Activated CD4-positive, alpha-beta T cell treated with anti-CD3 and anti-CD28 coated beads, Interleukin-2, amount 10 ng/mL, durations not matched to agents 7 days and 5 days (primary cell): ENCODE data around the gene PATZ1. TPM values are rescaled to one million over a fixed set of nuclear protein-coding genes. Genes with fewer than 3 reads are reported as not detected.

Experiments used
- CTCF ChIA-PET: fragments of 350-600 bp; sonication (Branson Sonifier 250); formaldehyde crosslinking; loops from one replicate; lab custom pipeline; 2021; ENCODE audit warnings: antibody characterized with exemption; lab: Charles Lee
- POLR2A ChIA-PET: fragments of 350-600 bp; sonication (Branson Sonifier 250); formaldehyde crosslinking; loops from one replicate; lab custom pipeline; 2021; ENCODE audit warnings: antibody characterized with exemption; lab: Charles Lee
- DNase-seq: peaks from one replicate; pipeline ENCODE4 v3.0.0-alpha.2; 2020
- H3K27ac Mint-ChIP-seq: one replicate; pipeline ENCODE4 v1.8.0; 2021; ENCODE audit warnings: mild to moderate bottlenecking, moderate library complexity, mixed read lengths
- H3K27me3 Mint-ChIP-seq: one replicate; pipeline ENCODE4 v1.8.0; 2021; ENCODE audit warnings: mixed read lengths
- H3K36me3 Mint-ChIP-seq: one replicate; pipeline ENCODE4 v1.8.0; 2021; ENCODE audit warnings: low read depth, mixed read lengths
- H3K4me1 Mint-ChIP-seq: one replicate; pipeline ENCODE4 v1.8.0; 2021; ENCODE audit warnings: mixed read lengths
- H3K4me3 Mint-ChIP-seq: one replicate; pipeline ENCODE4 v1.8.0; 2021; ENCODE audit warnings: mild to moderate bottlenecking, moderate library complexity, mixed read lengths
- H3K9me3 Mint-ChIP-seq: one replicate; pipeline ENCODE4 v1.8.0; 2021; ENCODE audit warnings: mixed read lengths
- total RNA-seq, 2 experiments: library from RNA; stranded (reverse); gene quantifications; one replicate each; pipeline ENCODE4 v1.2.3, GENCODE V29; 2021

PATZ1 gene
- total RNA-seq, 2 experiments from 2014 or later, result 31.6 to 32.7 TPM

- H3K36me3 Mint-ChIP-seq, result peaks cover 90% of the 10 kb centered on the region
- H3K27ac Mint-ChIP-seq, result peak overlapping the region; percentile 99
- H3K4me3 Mint-ChIP-seq, result peak overlapping the region; percentile 99
- H3K4me1 Mint-ChIP-seq, result peaks cover 87% of the 10 kb centered on the region
- ChIA-PET POLR2A (no interaction called here), CTCF (interaction anchor here (0.7 to 1.9 kb wide), 4 partner anchors 10 to 177 kb away, joined by 3 to 6 read pairs (median 3); partner anchors contain the start of gene SELENOM)
- H3K27me3 Mint-ChIP-seq, result no peaks in the 10 kb centered on the region
- H3K9me3 Mint-ChIP-seq, result no peaks in the 10 kb centered on the region
- DNase-seq, result no peak
Observed at GRCh38 chr22:31284281-31285155, 61.6 kb downstream of the PATZ1 start.

- Mint-ChIP-seq H3K4me3 (no peak overlapping the region), H3K36me3 (peaks cover 89% of the 10 kb centered on the region), H3K27ac (peak overlapping the region; percentile 99), H3K4me1 (peaks cover 87% of the 10 kb centered on the region), H3K9me3 (no peaks in the 10 kb centered on the region), H3K27me3 (no peaks in the 10 kb centered on the region)
- DNase-seq, result no peak
- ChIA-PET CTCF (interaction anchor here (0.6 to 2.6 kb wide), 2 partner anchors 10 to 27 kb away, joined by 3 to 13 read pairs; no protein-coding TSS in a partner anchor), POLR2A (interaction anchor here (0.6 kb wide), 1 partner anchor 201 kb away, joined by 3 read pairs; no protein-coding TSS in a partner anchor)
Observed at GRCh38 chr22:31282748-31283468, 63.2 kb downstream of the PATZ1 start.

GRCh38 chr22:31281733-31282132 lies 64.4 kb downstream of the PATZ1 start:
- DNase-seq, result no peak
- POLR2A ChIA-PET, result no interaction called here
- no peaks in the 10 kb centered on the region for H3K9me3 Mint-ChIP-seq
- H3K4me3 Mint-ChIP-seq, result no peak overlapping the region
- H3K27me3 Mint-ChIP-seq, result no peaks in the 10 kb centered on the region
- H3K4me1 Mint-ChIP-seq, result peaks cover 87% of the 10 kb centered on the region
- H3K36me3 Mint-ChIP-seq, result peaks cover 89% of the 10 kb centered on the region
- H3K27ac Mint-ChIP-seq, result peak overlapping the region; percentile 99
- CTCF ChIA-PET, result interaction anchor here (0.9 to 2.6 kb wide), 3 partner anchors 9 to 11 kb away, joined by 3 to 13 read pairs (median 5); no protein-coding TSS in a partner anchor

DNA sequence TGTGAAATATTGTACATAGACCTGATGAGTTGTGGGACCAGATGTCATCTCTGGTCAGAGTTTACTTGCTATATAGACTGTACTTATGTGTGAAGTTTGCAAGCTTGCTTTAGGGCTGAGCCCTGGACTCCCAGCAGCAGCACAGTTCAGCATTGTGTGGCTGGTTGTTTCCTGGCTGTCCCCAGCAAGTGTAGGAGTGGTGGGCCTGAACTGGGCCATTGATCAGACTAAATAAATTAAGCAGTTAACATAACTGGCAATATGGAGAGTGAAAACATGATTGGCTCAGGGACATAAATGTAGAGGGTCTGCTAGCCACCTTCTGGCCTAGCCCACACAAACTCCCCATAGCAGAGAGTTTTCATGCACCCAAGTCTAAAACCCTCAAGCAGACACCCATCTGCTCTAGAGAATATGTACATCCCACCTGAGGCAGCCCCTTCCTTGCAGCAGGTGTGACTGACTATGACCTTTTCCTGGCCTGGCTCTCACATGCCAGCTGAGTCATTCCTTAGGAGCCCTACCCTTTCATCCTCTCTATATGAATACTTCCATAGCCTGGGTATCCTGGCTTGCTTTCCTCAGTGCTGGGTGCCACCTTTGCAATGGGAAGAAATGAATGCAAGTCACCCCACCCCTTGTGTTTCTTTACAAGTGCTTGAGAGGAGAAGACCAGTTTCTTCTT lies 66.2 kb downstream of the PATZ1 start:
- Mint-ChIP-seq H3K9me3 (no peaks in the 10 kb centered on the region), H3K27me3 (no peaks in the 10 kb centered on the region), H3K27ac (peak overlapping the region; percentile 99), H3K4me3 (peak overlapping the region; percentile 47), H3K36me3 (peaks cover 85% of the 10 kb centered on the region), H3K4me1 (peaks cover 79% of the 10 kb centered on the region)
- POLR2A ChIA-PET, result interaction anchor here (0.5 to 0.6 kb wide), 2 partner anchors 59 to 113 kb away, joined by 3 to 6 read pairs; no protein-coding TSS in a partner anchor
- DNase-seq, result no peak
- CTCF ChIA-PET, result interaction anchor here (1.1 to 1.5 kb wide), 2 partner anchors 11 to 12 kb away, joined by 3 to 9 read pairs; partner anchors contain the start of gene PIK3IP1

- Mint-ChIP-seq H3K27me3 (no peaks in the 10 kb centered on the region), H3K36me3 (peaks cover 83% of the 10 kb centered on the region), H3K4me1 (peaks cover 76% of the 10 kb centered on the region), H3K9me3 (no peaks in the 10 kb centered on the region), H3K4me3 (peak overlapping the region; percentile 47), H3K27ac (peak overlapping the region; percentile 99)
- ChIA-PET POLR2A (interaction anchor here (0.5 to 0.6 kb wide), 3 partner anchors 10 to 112 kb away, joined by 3 to 6 read pairs (median 6); no protein-coding TSS in a partner anchor), CTCF (interaction anchor here (1.1 to 1.6 kb wide), 3 partner anchors 11 to 29 kb away, joined by 3 to 9 read pairs (median 7); partner anchors contain the start of gene PIK3IP1)
- no peak for DNase-seq
Observed at GRCh38 chr22:31279327-31279669, 66.8 kb downstream of the PATZ1 start.

GRCh38 chr22:31278626-31279326 lies 67.4 kb downstream of the PATZ1 start:
- DNase-seq, result peak; percentile 70
- peaks cover 73% of the 10 kb centered on the region for H3K4me1 Mint-ChIP-seq
- CTCF ChIA-PET, result interaction anchor here (0.6 to 2.0 kb wide), 8 partner anchors 10 to 480 kb away, joined by 3 to 9 read pairs (median 4); partner anchors contain the start of gene PIK3IP1

GRCh38 chr22:31278151-31278621 lies 68.0 kb downstream of the PATZ1 start:
- POLR2A ChIA-PET, result no interaction called here
- DNase-seq, result no peak
- H3K9me3 Mint-ChIP-seq, result no peaks in the 10 kb centered on the region
- CTCF ChIA-PET, result interaction anchor here (0.6 to 2.0 kb wide), 6 partner anchors 12 to 480 kb away, joined by 3 to 7 read pairs (median 4); partner anchors contain the start of gene PIK3IP1
- peak overlapping the region; percentile 99 for H3K27ac Mint-ChIP-seq
- peaks cover 68% of the 10 kb centered on the region for H3K4me1 Mint-ChIP-seq
- peaks cover 79% of the 10 kb centered on the region for H3K36me3 Mint-ChIP-seq
- peak overlapping the region; percentile 22 for H3K4me3 Mint-ChIP-seq
- no peaks in the 10 kb centered on the region for H3K27me3 Mint-ChIP-seq

More at GRCh38 chr22:31278626-31279326, 67.4 kb downstream of the PATZ1 start:
- Mint-ChIP-seq H3K9me3 (no peaks in the 10 kb centered on the region), H3K36me3 (peaks cover 83% of the 10 kb centered on the region), H3K27ac (peak overlapping the region; percentile 99), H3K27me3 (no peaks in the 10 kb centered on the region), H3K4me3 (peak overlapping the region; percentile 47)
- POLR2A ChIA-PET, result interaction anchor here (0.6 kb wide), 1 partner anchor 10 kb away, joined by 6 read pairs; no protein-coding TSS in a partner anchor

GRCh38 chr22:31277741-31278140 lies 68.4 kb downstream of the PATZ1 start:
- Mint-ChIP-seq H3K4me1 (peaks cover 68% of the 10 kb centered on the region), H3K27ac (peak overlapping the region; percentile 99), H3K27me3 (no peaks in the 10 kb centered on the region), H3K36me3 (peaks cover 79% of the 10 kb centered on the region), H3K9me3 (no peaks in the 10 kb centered on the region), H3K4me3 (peak overlapping the region; percentile 22)
- DNase-seq, result no peak
- ChIA-PET POLR2A (no interaction called here), CTCF (interaction anchor here (0.7 to 2.0 kb wide), 5 partner anchors 12 to 1626 kb away, joined by 3 to 7 read pairs (median 4); partner anchors contain the start of gene PIK3IP1)

GRCh38 chr22:31276426-31277167 lies 69.5 kb downstream of the PATZ1 start:
- CTCF ChIA-PET, result interaction anchor here (0.6 to 2.0 kb wide), 3 partner anchors 13 to 118 kb away, joined by 4 to 7 read pairs (median 4); partner anchors contain the start of gene PIK3IP1
- no peaks in the 10 kb centered on the region for H3K9me3 Mint-ChIP-seq
- H3K27ac Mint-ChIP-seq, result no peak overlapping the region

More at GRCh38 chr22:31276426-31277167, 69.5 kb downstream of the PATZ1 start:
- peaks cover 67% of the 10 kb centered on the region for H3K4me1 Mint-ChIP-seq
- DNase-seq, result no peak
- POLR2A ChIA-PET, result no interaction called here
- H3K4me3 Mint-ChIP-seq, result no peak overlapping the region
- H3K36me3 Mint-ChIP-seq, result peaks cover 71% of the 10 kb centered on the region
- no peaks in the 10 kb centered on the region for H3K27me3 Mint-ChIP-seq
